Measurements from ENCODE around the gene ARHGEF25. TPM values are rescaled to one million over a fixed set of nuclear protein-coding genes. Genes with fewer than 3 reads are reported as not detected.

ARHGEF25 gene
- total RNA-seq, 2 donors from 2014 or later: 12.7 to 20.1 TPM

DNA sequence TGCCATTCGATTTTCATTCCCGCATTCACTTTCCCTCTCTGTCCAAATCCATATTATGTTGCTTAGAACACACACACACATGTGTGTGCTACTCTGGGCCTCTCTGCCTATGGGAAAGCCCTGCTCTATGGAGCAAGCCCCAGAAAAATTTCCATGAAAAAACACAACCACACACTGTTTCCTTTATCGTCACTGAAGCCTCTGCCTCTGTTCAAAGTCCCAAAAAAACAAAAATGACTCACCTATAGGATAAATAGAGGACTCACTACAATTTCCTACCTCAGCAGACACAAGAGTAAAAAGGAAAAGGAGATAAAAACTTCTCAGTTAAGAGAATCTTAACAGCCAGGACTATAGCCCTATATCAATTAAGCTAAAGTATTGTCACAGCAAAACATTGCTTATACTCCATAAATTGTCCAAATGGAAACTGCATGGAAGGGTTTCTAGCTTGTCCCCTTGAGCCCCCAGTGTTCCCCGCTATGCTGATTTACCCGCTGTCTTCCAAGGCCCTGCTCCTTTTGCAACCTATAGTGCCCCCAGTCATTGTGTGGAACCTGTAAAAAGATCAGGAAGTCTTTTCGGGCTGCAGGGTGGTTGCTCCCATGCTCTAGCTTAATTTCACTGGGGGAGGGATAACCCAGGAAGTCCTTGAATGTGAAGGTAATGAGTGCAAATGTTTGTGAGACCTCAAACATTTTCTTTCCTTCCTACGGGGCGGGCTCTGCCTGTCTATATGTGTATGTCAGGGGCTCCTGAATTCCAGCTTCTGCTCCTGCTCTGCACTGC lies 31.4 kb upstream of the ARHGEF25 start:
- peaks cover 8% of the 10 kb centered on the region for H3K4me1 Mint-ChIP-seq
- no peaks in the 10 kb centered on the region for H3K36me3 ChIP-seq (ENCODE audit: control insufficient read depth, insufficient read depth, low read length)
- no peak overlapping the region for H3K4me3 ChIP-seq (ENCODE audit: low read length)
- TF ChIP-seq CTCF (conservative IDR thresholded peaks at IDR 0.05): no peak
- H3K27me3 Mint-ChIP-seq (ENCODE audit: insufficient read depth): peaks cover 4% of the 10 kb centered on the region
- peaks cover 39% of the 10 kb centered on the region for H3K27me3 ChIP-seq (ENCODE audit: control insufficient read depth, insufficient read depth, low read length, poor library complexity, severe bottlenecking)
- no peak overlapping the region for H3K4me3 Mint-ChIP-seq
- H3K9me3 Mint-ChIP-seq: no peaks in the 10 kb centered on the region
- no peaks in the 10 kb centered on the region for H3K4me1 ChIP-seq (ENCODE audit: control insufficient read depth, insufficient read depth, low read length)
- H3K27ac Mint-ChIP-seq: no peak overlapping the region
- H3K9ac ChIP-seq (ENCODE audit: extremely low read depth, low read length, poor library complexity, severe bottlenecking): no peak overlapping the region
- no peak overlapping the region for H3K27ac ChIP-seq (ENCODE audit: low read depth, low read length)
- no peak for DNase-seq
- no peaks in the 10 kb centered on the region for H3K9me3 ChIP-seq (ENCODE audit: control insufficient read depth, low read length)
- WGBS, 2 experiments (ENCODE audit: insufficient coverage in 1 of 2, insufficient read length in 1 of 2): 92 to 97% methylated on average over 6 to 8 of the region's 8 CpGs
- peaks cover 34% of the 10 kb centered on the region for H3K36me3 Mint-ChIP-seq (ENCODE audit: low read depth)

DNA sequence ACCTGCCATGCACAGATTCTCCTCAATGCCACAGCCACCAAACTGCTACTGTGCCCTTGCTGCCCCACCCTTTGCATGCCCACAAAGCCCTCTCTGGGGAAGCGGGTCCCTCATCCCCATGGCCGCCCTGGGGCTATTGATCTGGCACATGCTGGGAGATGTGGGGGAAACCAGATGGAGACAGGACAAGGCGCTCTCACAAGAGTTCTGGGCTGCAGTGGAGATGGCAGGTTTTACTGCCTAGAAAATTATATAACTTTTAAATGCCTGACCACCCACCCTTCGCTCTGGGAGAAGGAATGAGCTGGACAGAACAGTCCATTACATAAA lies 30.8 kb upstream of the ARHGEF25 start:
- WGBS, 2 experiments (ENCODE audit: insufficient coverage in 1 of 2, insufficient read length in 1 of 2): 89 to 96% methylated on average over 3 to 4 of the region's 4 CpGs
- Histone ChIP-seq H3K4me3 (ENCODE audit: low read length) (no peak overlapping the region), H3K27me3 (ENCODE audit: control insufficient read depth, insufficient read depth, low read length, poor library complexity, severe bottlenecking) (peaks cover 45% of the 10 kb centered on the region), H3K27ac (ENCODE audit: low read depth, low read length) (no peak overlapping the region), H3K9me3 (ENCODE audit: control insufficient read depth, low read length) (no peaks in the 10 kb centered on the region), H3K9ac (ENCODE audit: extremely low read depth, low read length, poor library complexity, severe bottlenecking) (no peak overlapping the region), H3K36me3 (ENCODE audit: control insufficient read depth, insufficient read depth, low read length) (no peaks in the 10 kb centered on the region), H3K4me1 (ENCODE audit: control insufficient read depth, insufficient read depth, low read length) (no peaks in the 10 kb centered on the region)
- peaks cover 29% of the 10 kb centered on the region for H3K36me3 Mint-ChIP-seq (ENCODE audit: low read depth)
- peaks cover 4% of the 10 kb centered on the region for H3K27me3 Mint-ChIP-seq (ENCODE audit: insufficient read depth)
- no peak for DNase-seq
- H3K4me1 Mint-ChIP-seq: peaks cover 8% of the 10 kb centered on the region
- H3K9me3 Mint-ChIP-seq: no peaks in the 10 kb centered on the region
- TF ChIP-seq CTCF (conservative IDR thresholded peaks at IDR 0.05): no peak
- H3K4me3 Mint-ChIP-seq: no peak overlapping the region
- H3K27ac Mint-ChIP-seq: no peak overlapping the region

- Histone ChIP-seq H3K4me1 (ENCODE audit: control insufficient read depth, insufficient read depth, low read length) (no peaks in the 10 kb centered on the region), H3K36me3 (ENCODE audit: control insufficient read depth, insufficient read depth, low read length) (no peaks in the 10 kb centered on the region), H3K9me3 (ENCODE audit: control insufficient read depth, low read length) (no peaks in the 10 kb centered on the region), H3K27me3 (ENCODE audit: control insufficient read depth, insufficient read depth, low read length, poor library complexity, severe bottlenecking) (peaks cover 46% of the 10 kb centered on the region), H3K27ac (ENCODE audit: low read depth, low read length) (no peak overlapping the region), H3K9ac (ENCODE audit: extremely low read depth, low read length, poor library complexity, severe bottlenecking) (no peak overlapping the region), H3K4me3 (ENCODE audit: low read length) (no peak overlapping the region)
- peaks cover 8% of the 10 kb centered on the region for H3K4me1 Mint-ChIP-seq
- no peaks in the 10 kb centered on the region for H3K9me3 Mint-ChIP-seq
- no peak for DNase-seq
- H3K27me3 Mint-ChIP-seq (ENCODE audit: insufficient read depth): peaks cover 4% of the 10 kb centered on the region
- WGBS, 2 experiments (ENCODE audit: insufficient coverage in 1 of 2, insufficient read length in 1 of 2): 86% methylated on average over 1 of the region's 1 CpG; no CpG with 5 or more reads in 1 of the 2 experiments
- H3K4me3 Mint-ChIP-seq: no peak overlapping the region
- no peak for TF ChIP-seq CTCF (conservative IDR thresholded peaks at IDR 0.05)
- H3K36me3 Mint-ChIP-seq (ENCODE audit: low read depth): peaks cover 20% of the 10 kb centered on the region
- no peak overlapping the region for H3K27ac Mint-ChIP-seq
Observed at GRCh38 chr12:57581802-57582201, 29.4 kb upstream of the ARHGEF25 start.

Measured in endodermal cell (in vitro differentiated cells).